ENCODE measurements around the gene MAGOH. TPM values are rescaled to one million over a fixed set of nuclear protein-coding genes. Genes with fewer than 3 reads are reported as not detected.

MAGOH gene
- total and polyA plus RNA-seq, 2 donors (not counting 1 experiment from before 2014, with no cell fraction given), result 33.0 to 34.5 TPM

DNA sequence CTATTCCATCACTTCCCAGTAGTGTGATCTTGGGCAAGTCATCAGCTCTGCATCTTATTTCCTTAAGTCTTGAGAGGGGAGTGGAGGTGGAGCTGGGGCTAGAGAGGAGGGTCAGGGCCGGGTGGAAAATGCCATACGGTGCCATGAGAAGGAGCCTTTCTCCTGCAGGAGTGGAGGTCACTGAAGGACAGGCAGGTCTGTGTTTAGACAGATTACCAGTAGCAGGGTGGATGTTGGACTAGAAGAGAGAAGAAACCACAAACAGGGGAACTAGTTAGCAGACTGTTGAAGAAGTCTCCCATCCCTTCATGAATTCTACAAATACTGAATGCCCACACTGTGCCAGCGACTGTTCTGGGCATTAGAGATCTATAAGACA, 55.6 kb downstream of the MAGOH start:
- no peaks in the 10 kb centered on the region for H3K9me3 ChIP-seq (ENCODE audit: control insufficient read depth, insufficient read depth, low read depth, low read length)
- H3K27ac ChIP-seq (ENCODE audit: insufficient read depth, low read length), result peak overlapping the region; percentile 68
- H2AFZ ChIP-seq (ENCODE audit: low read length), result no peak overlapping the region
- no peak overlapping the region for H3K4me3 ChIP-seq (replicated peaks in 1 of 4; ENCODE audit: control extremely low read depth in 1 of 4, insufficient read depth in 1 of 4, low read depth in 3 of 4, low read length in 4 of 4)
- DNase-seq (ENCODE audit: low read depth in 2 of 2), result no peak
- no peaks in the 10 kb centered on the region for H3K36me3 ChIP-seq (ENCODE audit: control insufficient read depth, insufficient read depth, low read length)
- TF ChIP-seq, protein P1, sequence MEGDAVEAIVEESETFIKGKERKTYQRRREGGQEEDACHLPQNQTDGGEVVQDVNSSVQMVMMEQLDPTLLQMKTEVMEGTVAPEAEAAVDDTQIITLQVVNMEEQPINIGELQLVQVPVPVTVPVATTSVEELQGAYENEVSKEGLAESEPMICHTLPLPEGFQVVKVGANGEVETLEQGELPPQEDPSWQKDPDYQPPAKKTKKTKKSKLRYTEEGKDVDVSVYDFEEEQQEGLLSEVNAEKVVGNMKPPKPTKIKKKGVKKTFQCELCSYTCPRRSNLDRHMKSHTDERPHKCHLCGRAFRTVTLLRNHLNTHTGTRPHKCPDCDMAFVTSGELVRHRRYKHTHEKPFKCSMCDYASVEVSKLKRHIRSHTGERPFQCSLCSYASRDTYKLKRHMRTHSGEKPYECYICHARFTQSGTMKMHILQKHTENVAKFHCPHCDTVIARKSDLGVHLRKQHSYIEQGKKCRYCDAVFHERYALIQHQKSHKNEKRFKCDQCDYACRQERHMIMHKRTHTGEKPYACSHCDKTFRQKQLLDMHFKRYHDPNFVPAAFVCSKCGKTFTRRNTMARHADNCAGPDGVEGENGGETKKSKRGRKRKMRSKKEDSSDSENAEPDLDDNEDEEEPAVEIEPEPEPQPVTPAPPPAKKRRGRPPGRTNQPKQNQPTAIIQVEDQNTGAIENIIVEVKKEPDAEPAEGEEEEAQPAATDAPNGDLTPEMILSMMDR (conservative IDR thresholded peaks at IDR 0.05 in 1 of 2, IDR thresholded peaks at IDR 0.05 in 1 of 2; ENCODE audit: low read depth in 1 of 2, low read length in 2 of 2), result no peak
- no peak for TF ChIP-seq EZH2 (IDR thresholded peaks at IDR 0.05; ENCODE audit: low read length, missing control alignments)
- H3K79me2 ChIP-seq (ENCODE audit: control insufficient read depth, insufficient read depth, low read length), result no peaks in the 10 kb centered on the region
- peak overlapping the region; percentile 55 for H3K4me2 ChIP-seq (ENCODE audit: extremely low read depth, insufficient read depth, low read length)
- peaks cover 45% of the 10 kb centered on the region for H3K4me1 ChIP-seq (ENCODE audit: control insufficient read depth, extremely low read depth, insufficient read depth, low read length)
- H4K20me1 ChIP-seq (ENCODE audit: control insufficient read depth, extremely low read depth, insufficient read depth, low read length), result no peaks in the 10 kb centered on the region
- H3K9ac ChIP-seq (ENCODE audit: insufficient read depth, low read length), result peak overlapping the region; percentile 56
- no peaks in the 10 kb centered on the region for H3K27me3 ChIP-seq (ENCODE audit: control insufficient read depth, insufficient read depth, low read length)

DNA sequence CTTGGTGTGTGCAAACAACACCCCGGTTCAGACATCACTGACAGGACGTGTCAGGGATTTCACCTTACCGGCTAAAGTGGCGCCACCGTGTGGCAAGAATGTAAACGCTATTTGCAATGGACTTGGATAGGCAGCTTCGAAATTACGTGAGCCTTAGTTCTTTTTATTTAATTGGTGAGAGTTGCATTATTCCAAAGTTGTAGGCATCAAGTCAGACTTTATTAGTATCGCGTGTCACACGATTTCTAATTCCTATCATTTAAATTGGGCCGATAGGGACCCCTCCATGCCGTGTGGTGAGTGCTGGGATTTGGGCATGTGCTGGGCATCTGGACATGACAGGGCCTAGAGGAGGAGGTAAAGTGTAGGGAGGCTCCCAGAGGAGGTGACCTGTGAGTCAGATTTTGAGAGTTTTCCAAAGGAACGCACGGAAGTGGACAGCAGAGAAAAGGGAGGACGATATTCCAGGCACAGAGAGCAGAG, 56.2 kb downstream of the MAGOH start:
- no peak for TF ChIP-seq EZH2 (IDR thresholded peaks at IDR 0.05; ENCODE audit: low read length, missing control alignments)
- TF ChIP-seq, protein P1 (conservative IDR thresholded peaks at IDR 0.05 in 1 of 2, IDR thresholded peaks at IDR 0.05 in 1 of 2; ENCODE audit: low read depth in 1 of 2, low read length in 2 of 2), result peak; percentile 64 to 67
- DNase-seq (ENCODE audit: low read depth in 2 of 2), result peak; percentile 68 to 80
- H3K9ac ChIP-seq (ENCODE audit: insufficient read depth, low read length), result no peak overlapping the region

DNA sequence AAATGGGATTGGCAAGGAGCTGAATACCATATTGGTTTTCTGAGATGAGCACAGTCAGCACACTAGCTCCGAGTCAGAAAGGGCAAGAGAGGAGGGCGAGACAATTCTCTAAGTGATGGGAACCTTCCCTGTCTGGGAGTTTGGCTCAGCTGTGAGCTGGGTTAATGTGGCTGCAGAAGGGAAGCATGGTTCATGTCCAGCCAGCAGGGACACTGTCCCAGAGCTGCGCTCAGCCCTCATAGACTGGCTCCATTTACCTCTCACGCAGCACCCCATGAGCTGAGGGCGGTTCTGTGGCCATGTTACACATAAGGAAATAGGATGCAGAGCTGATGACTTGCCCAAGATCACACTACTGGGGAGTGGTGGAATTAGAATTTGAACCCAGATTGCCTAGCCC, 57.4 kb downstream of the MAGOH start:
- DNase-seq (ENCODE audit: low read depth in 2 of 2), result no peak
- Histone ChIP-seq H3K9ac (ENCODE audit: insufficient read depth, low read length) (no peak overlapping the region), H2AFZ (ENCODE audit: low read length) (no peak overlapping the region), H3K27me3 (ENCODE audit: control insufficient read depth, insufficient read depth, low read length) (no peaks in the 10 kb centered on the region), H3K27ac (ENCODE audit: insufficient read depth, low read length) (peak overlapping the region; percentile 68), H3K4me1 (ENCODE audit: control insufficient read depth, extremely low read depth, insufficient read depth, low read length) (peaks cover 51% of the 10 kb centered on the region), H3K9me3 (ENCODE audit: control insufficient read depth, insufficient read depth, low read depth, low read length) (no peaks in the 10 kb centered on the region), H3K4me2 (ENCODE audit: extremely low read depth, insufficient read depth, low read length) (no peak overlapping the region), H3K36me3 (ENCODE audit: control insufficient read depth, insufficient read depth, low read length) (no peaks in the 10 kb centered on the region), H3K79me2 (ENCODE audit: control insufficient read depth, insufficient read depth, low read length) (no peaks in the 10 kb centered on the region), H3K4me3 (replicated peaks in 1 of 4; ENCODE audit: control extremely low read depth in 1 of 4, insufficient read depth in 1 of 4, low read depth in 3 of 4, low read length in 4 of 4) (no peak overlapping the region), H4K20me1 (ENCODE audit: control insufficient read depth, extremely low read depth, insufficient read depth, low read length) (no peaks in the 10 kb centered on the region)
- no peak for TF ChIP-seq EZH2 (IDR thresholded peaks at IDR 0.05; ENCODE audit: low read length, missing control alignments)
- TF ChIP-seq, protein P1 (conservative IDR thresholded peaks at IDR 0.05 in 1 of 2, IDR thresholded peaks at IDR 0.05 in 1 of 2; ENCODE audit: low read depth in 1 of 2, low read length in 2 of 2), result no peak

More for the DNA sequence above, 56.2 kb downstream of the MAGOH start:
- no peaks in the 10 kb centered on the region for H3K27me3 ChIP-seq (ENCODE audit: control insufficient read depth, insufficient read depth, low read length)
- no peaks in the 10 kb centered on the region for H4K20me1 ChIP-seq (ENCODE audit: control insufficient read depth, extremely low read depth, insufficient read depth, low read length)
- H3K79me2 ChIP-seq (ENCODE audit: control insufficient read depth, insufficient read depth, low read length), result no peaks in the 10 kb centered on the region
- H3K4me3 ChIP-seq (replicated peaks in 1 of 4; ENCODE audit: control extremely low read depth in 1 of 4, insufficient read depth in 1 of 4, low read depth in 3 of 4, low read length in 4 of 4), result no peak overlapping the region
- H2AFZ ChIP-seq (ENCODE audit: low read length), result no peak overlapping the region
- H3K36me3 ChIP-seq (ENCODE audit: control insufficient read depth, insufficient read depth, low read length), result no peaks in the 10 kb centered on the region
- peak overlapping the region; percentile 68 for H3K27ac ChIP-seq (ENCODE audit: insufficient read depth, low read length)
- H3K9me3 ChIP-seq (ENCODE audit: control insufficient read depth, insufficient read depth, low read depth, low read length), result no peaks in the 10 kb centered on the region
- no peak overlapping the region for H3K4me2 ChIP-seq (ENCODE audit: extremely low read depth, insufficient read depth, low read length)
- peaks cover 43% of the 10 kb centered on the region for H3K4me1 ChIP-seq (ENCODE audit: control insufficient read depth, extremely low read depth, insufficient read depth, low read length)
